ENCODE measurements around the gene PIP5K1C. TPM values are rescaled to one million over a fixed set of nuclear protein-coding genes. Genes with fewer than 3 reads are reported as not detected.

Gene PIP5K1C
- total RNA-seq, 1 experiment from 2014 or later = 26.9 TPM

- no peak for ATAC-seq
- RAD21 ChIA-PET (ENCODE audit: low non-redundant PET in 1 of 2, low total read pairs in 2 of 2, uncharacterized antibody in 2 of 2, unreplicated experiment in 2 of 2) = interaction anchor here in 1 of 2 experiments (1.7 kb wide), 1 partner anchor 16 kb away, joined by 3 read pairs; no protein-coding TSS in a partner anchor
- BruUV-seq (replicated peaks) = no TSS peak
Measured at GRCh38 chr19:3591876-3592613, 108.2 kb downstream of the PIP5K1C start.

More at GRCh38 chr19:3591876-3592613, 108.2 kb downstream of the PIP5K1C start:
- H3K4me1 ChIP-seq (ENCODE audit: control insufficient read depth in 1 of 2, insufficient read depth in 2 of 2, low read length in 2 of 2) = 0 out of 4 replicates have a peak, but pooled peaks cover 0 to under 1% of the 10 kb centered on the region in 2 experiments
- no peak for TF ChIP-seq CBX3 (IDR thresholded peaks at IDR 0.05; ENCODE audit: low read depth)
- TF ChIP-seq EGR1 (IDR thresholded peaks at IDR 0.05; ENCODE audit: low read depth) = no peak
- TF ChIP-seq ZFX (IDR thresholded peaks at IDR 0.05) = no peak
- no peak for TF ChIP-seq ELF1 (IDR thresholded peaks at IDR 0.05; ENCODE audit: borderline replicate concordance, low read depth)
- no peak for TF ChIP-seq ZBTB33 (IDR thresholded peaks at IDR 0.05; ENCODE audit: extremely low read depth, insufficient replicate concordance, low read length)
- TF ChIP-seq EZH2 (IDR thresholded peaks at IDR 0.05) = no peak
- TF ChIP-seq CTCF (IDR thresholded peaks at IDR 0.05 in 2 of 3, conservative IDR thresholded peaks at IDR 0.05 in 1 of 3; ENCODE audit: borderline replicate concordance in 1 of 3, insufficient read depth in 1 of 3, low read depth in 2 of 3, low read length in 2 of 3) = no peak
- TF ChIP-seq CEBPB (IDR thresholded peaks at IDR 0.05; ENCODE audit: low read depth) = no peak
- H3K27ac ChIP-seq (ENCODE audit: low read depth, low read length) = no peak overlapping the region
- H3K27me3 ChIP-seq (ENCODE audit: insufficient read depth, low read length) = no peaks in the 10 kb centered on the region
- no peaks in the 10 kb centered on the region for H3K36me3 ChIP-seq (ENCODE audit: control insufficient read depth in 1 of 2, insufficient read depth in 2 of 2, low read length in 2 of 2)
- no peak overlapping the region for H3K9ac ChIP-seq (ENCODE audit: low read length)
- no peaks in the 10 kb centered on the region for H3K79me2 ChIP-seq (ENCODE audit: insufficient read depth, low read length)
- H4K20me1 ChIP-seq (ENCODE audit: insufficient read depth) = no peaks in the 10 kb centered on the region
- no peaks in the 10 kb centered on the region for H3K9me3 ChIP-seq (ENCODE audit: control insufficient read depth in 1 of 2, insufficient read depth in 1 of 2, low read depth in 1 of 2, low read length in 2 of 2)
- no peak overlapping the region for H2AFZ ChIP-seq (ENCODE audit: low read depth, low read length, poor library complexity, severe bottlenecking)
- ChIA-PET CTCF (no interaction called here), POLR2A (interaction anchor here (0.8 kb wide), 1 partner anchor 14 kb away, joined by 3 read pairs; no protein-coding TSS in a partner anchor)
- no peak for DNase-seq (ENCODE audit: low read depth, low spot score)
- intact Hi-C loops (cut with micrococcal nuclease) = no loop called here
- H3K4me3 ChIP-seq (replicated peaks in 1 of 2; ENCODE audit: low read depth in 1 of 2, low read length in 2 of 2) = no peak overlapping the region
- H3K9me2 ChIP-seq (ENCODE audit: insufficient read depth) = no peaks in the 10 kb centered on the region
- no peak overlapping the region for H3K4me2 ChIP-seq (ENCODE audit: low read length)
